GM19035 (cell line): ENCODE measurements around the gene TBC1D16.

Experiments used
- ATAC-seq: cut with Tn5 transposase; IDR thresholded peaks from one replicate; pipeline ENCODE4 v1.9.1; 2021; ENCODE audit not compliant: unreplicated experiment

The TBC1D16 gene

GRCh38 chr17:80035687-80035936 lies at the start of gene TBC1D16:
Gene TBC1D16 (minus strand): TSS chr17:80035872. CDS start chr17:80013547, 22,325 bp downstream.
- ATAC-seq: no peak

- ATAC-seq: no peak
Measured at GRCh38 chr17:80084773-80085172, 49.1 kb upstream of the TBC1D16 start.

GRCh38 chr17:80083136-80083661 lies 47.5 kb upstream of the TBC1D16 start:
- ATAC-seq: no peak

GRCh38 chr17:80082403-80083135 lies 46.9 kb upstream of the TBC1D16 start:
- no peak for ATAC-seq

- no peak for ATAC-seq
Measured at GRCh38 chr17:80081596-80081995, 45.9 kb upstream of the TBC1D16 start.

- ATAC-seq: no peak
Measured at GRCh38 chr17:80080081-80080480, 44.4 kb upstream of the TBC1D16 start.

GRCh38 chr17:80072410-80072809 lies 36.7 kb upstream of the TBC1D16 start:
- no peak for ATAC-seq

- no peak for ATAC-seq
Measured at GRCh38 chr17:80071116-80071841, 35.6 kb upstream of the TBC1D16 start.

GRCh38 chr17:80070375-80071115 lies 34.9 kb upstream of the TBC1D16 start:
- no peak for ATAC-seq

GRCh38 chr17:80068301-80069222 lies 32.9 kb upstream of the TBC1D16 start:
- ATAC-seq: no peak

GRCh38 chr17:80067393-80067986 lies 31.8 kb upstream of the TBC1D16 start:
- no peak for ATAC-seq

GRCh38 chr17:80065478-80066170 lies 30.0 kb upstream of the TBC1D16 start:
- ATAC-seq: no peak

GRCh38 chr17:80064696-80065095 lies 29.0 kb upstream of the TBC1D16 start:
- no peak for ATAC-seq

GRCh38 chr17:80063830-80064585 lies 28.3 kb upstream of the TBC1D16 start:
- ATAC-seq: no peak

- ATAC-seq: no peak
Measured at GRCh38 chr17:80061421-80061820, 25.7 kb upstream of the TBC1D16 start.

- ATAC-seq: no peak
Measured at GRCh38 chr17:80060644-80061043, 25.0 kb upstream of the TBC1D16 start.

- no peak for ATAC-seq
Measured at GRCh38 chr17:80058311-80058955, 22.8 kb upstream of the TBC1D16 start.

- no peak for ATAC-seq
Measured at GRCh38 chr17:80055597-80055996, 19.9 kb upstream of the TBC1D16 start.

GRCh38 chr17:80053102-80053501 lies 17.4 kb upstream of the TBC1D16 start:
- ATAC-seq: no peak
